ENCODE data around the gene TENT5A. TPM values are rescaled to one million over a fixed set of nuclear protein-coding genes. Genes with fewer than 3 reads are reported as not detected.

Gene TENT5A
- total and polyA plus RNA-seq, 2 donors (not counting 3 experiments of a cell fraction or from before 2014, with no cell fraction given), result 0.26 to 1.2 TPM

DNA sequence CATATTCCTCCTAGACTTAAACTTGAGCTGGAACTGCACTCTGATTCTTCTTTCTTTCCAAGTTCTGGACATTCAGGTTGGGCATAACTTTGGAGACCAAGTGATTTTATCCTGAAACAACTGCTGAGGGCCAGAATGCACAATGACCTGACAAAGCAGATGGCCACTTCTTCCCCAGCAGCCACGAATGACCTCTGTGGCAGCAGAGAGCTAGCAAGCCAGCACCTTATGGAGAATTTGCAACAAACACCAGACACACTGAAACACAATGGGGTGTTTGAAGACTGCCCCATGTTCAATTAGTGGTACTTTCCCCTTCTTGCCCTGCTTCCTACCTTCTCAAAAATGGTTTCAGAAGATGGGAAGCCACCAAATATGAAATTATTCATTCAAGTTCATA is 4.2 kb upstream of the TENT5A start:
- Histone ChIP-seq H3K9ac (replicated peaks; ENCODE audit: extremely low read depth, insufficient read depth, low read length) (no peak overlapping the region), H2AFZ (ENCODE audit: low read depth, low read length) (no peak overlapping the region), H3K27me3 (ENCODE audit: control insufficient read depth in 2 of 2, insufficient read depth in 2 of 2, low read length in 2 of 2) (peaks cover 0 to 11% of the 10 kb centered on the region in 2 experiments), H3K9me1 (replicated peaks; ENCODE audit: control insufficient read depth, extremely low read depth, insufficient read depth, low read length) (no peaks in the 10 kb centered on the region), H3K9me3 (replicated peaks; ENCODE audit: control insufficient read depth, insufficient read depth, low read length) (no peaks in the 10 kb centered on the region), H3K79me2 (ENCODE audit: control insufficient read depth, insufficient read depth, low read length) (peaks cover 1% of the 10 kb centered on the region), H3K27ac (ENCODE audit: insufficient read depth, low read depth, low read length) (no peak overlapping the region), H3K4me3 (replicated peaks in 1 of 3; ENCODE audit: insufficient read depth in 1 of 3, low read depth in 1 of 3, low read length in 3 of 3) (no peak overlapping the region), H4K20me1 (replicated peaks; ENCODE audit: control insufficient read depth, extremely low read depth, insufficient read depth, low read length) (no peaks in the 10 kb centered on the region), H3K4me1 (ENCODE audit: control insufficient read depth, extremely low read depth, insufficient read depth, low read length) (peaks cover 14% of the 10 kb centered on the region), H3K4me2 (ENCODE audit: insufficient read depth, low read length) (no peak overlapping the region), H3K36me3 (ENCODE audit: control insufficient read depth in 2 of 2, extremely low read depth in 1 of 2, insufficient read depth in 2 of 2, low read length in 2 of 2) (no peaks in the 10 kb centered on the region)
- no peak for TF ChIP-seq POLR2A (IDR thresholded peaks at IDR 0.05; ENCODE audit: low read depth, low read length)
- no peak for TF ChIP-seq POLR2AphosphoS5 (IDR thresholded peaks at IDR 0.05; ENCODE audit: insufficient read depth, low read depth, low read length)
- TF ChIP-seq, protein P1, sequence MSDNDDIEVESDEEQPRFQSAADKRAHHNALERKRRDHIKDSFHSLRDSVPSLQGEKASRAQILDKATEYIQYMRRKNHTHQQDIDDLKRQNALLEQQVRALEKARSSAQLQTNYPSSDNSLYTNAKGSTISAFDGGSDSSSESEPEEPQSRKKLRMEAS (IDR thresholded peaks at IDR 0.05; ENCODE audit: insufficient read depth, insufficient read length), result no peak
- no peak for TF ChIP-seq MYC (IDR thresholded peaks at IDR 0.05; ENCODE audit: low read depth, low read length)
- TF ChIP-seq JUN (IDR thresholded peaks at IDR 0.05; ENCODE audit: borderline replicate concordance, insufficient read depth, insufficient read length, low read depth), result no peak
- TF ChIP-seq, protein P2, sequence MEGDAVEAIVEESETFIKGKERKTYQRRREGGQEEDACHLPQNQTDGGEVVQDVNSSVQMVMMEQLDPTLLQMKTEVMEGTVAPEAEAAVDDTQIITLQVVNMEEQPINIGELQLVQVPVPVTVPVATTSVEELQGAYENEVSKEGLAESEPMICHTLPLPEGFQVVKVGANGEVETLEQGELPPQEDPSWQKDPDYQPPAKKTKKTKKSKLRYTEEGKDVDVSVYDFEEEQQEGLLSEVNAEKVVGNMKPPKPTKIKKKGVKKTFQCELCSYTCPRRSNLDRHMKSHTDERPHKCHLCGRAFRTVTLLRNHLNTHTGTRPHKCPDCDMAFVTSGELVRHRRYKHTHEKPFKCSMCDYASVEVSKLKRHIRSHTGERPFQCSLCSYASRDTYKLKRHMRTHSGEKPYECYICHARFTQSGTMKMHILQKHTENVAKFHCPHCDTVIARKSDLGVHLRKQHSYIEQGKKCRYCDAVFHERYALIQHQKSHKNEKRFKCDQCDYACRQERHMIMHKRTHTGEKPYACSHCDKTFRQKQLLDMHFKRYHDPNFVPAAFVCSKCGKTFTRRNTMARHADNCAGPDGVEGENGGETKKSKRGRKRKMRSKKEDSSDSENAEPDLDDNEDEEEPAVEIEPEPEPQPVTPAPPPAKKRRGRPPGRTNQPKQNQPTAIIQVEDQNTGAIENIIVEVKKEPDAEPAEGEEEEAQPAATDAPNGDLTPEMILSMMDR (IDR thresholded peaks at IDR 0.05; ENCODE audit: extremely low read depth in 1 of 2, insufficient read depth in 1 of 2, low read depth in 1 of 2, low read length in 2 of 2), result no peak
- TF ChIP-seq EZH2 (IDR thresholded peaks at IDR 0.05; ENCODE audit: borderline replicate concordance, low read depth, low read length, severe bottlenecking), result no peak
- no peak for TF ChIP-seq GATA2 (IDR thresholded peaks at IDR 0.05; ENCODE audit: insufficient read depth, insufficient read length, low read depth, low read length)
- no peak for TF ChIP-seq FOS (IDR thresholded peaks at IDR 0.05; ENCODE audit: borderline replicate concordance, insufficient read depth, low read length)
- DNase-seq (ENCODE audit: low read depth, low spot score), result no peak
- intact Hi-C loops (cut with micrococcal nuclease), result no loop called here
- dilution Hi-C loops (cut with MboI; ENCODE audit: extremely low pct_ligation_motif_present, low sequenced_read_pairs), result no loop called here
- CTCF ChIA-PET, result interaction anchor here (0.7 to 1.4 kb wide), 2 partner anchors 10 to 14 kb away, joined by 3 to 4 read pairs; no protein-coding TSS in a partner anchor
- POLR2A ChIA-PET, result no interaction called here
- no peak for FAIRE-seq
- no TSS peak for BruUV-seq (replicated peaks)
